Fibroblast of lung (primary cell): ENCODE results near the gene OR14I1. TPM values are rescaled to one million over a fixed set of nuclear protein-coding genes. Genes with fewer than 3 reads are reported as not detected.

ENCODE experiments used
- DNase-seq, 2 donors: peaks; one replicate each; pipeline versions ENCODE4 v3.0.0 to v3.0.0-alpha.2; 2010; ENCODE audit warnings: low read depth in 2 of 2
- H2AFZ ChIP-seq: 2 replicates; pipeline ENCODE4 v1.5.1; 2012; ENCODE audit warnings: low read length, control low read depth, inconsistent platforms
- H3K27ac ChIP-seq: 2 replicates; pipeline ENCODE4 v1.5.1; 2011; ENCODE audit warnings: low read length, control low read depth; ENCODE audit not compliant: insufficient read depth
- H3K27me3 ChIP-seq: 2 replicates; pipeline ENCODE4 v1.5.1; 2011; ENCODE audit warnings: mild to moderate bottlenecking, low read length; ENCODE audit not compliant: control insufficient read depth, insufficient read depth
- H3K36me3 ChIP-seq: 2 replicates; pipeline ENCODE4 v1.5.1; 2011; ENCODE audit warnings: low read length; ENCODE audit not compliant: control insufficient read depth, insufficient read depth
- H3K4me1 ChIP-seq: 2 replicates; pipeline ENCODE4 v1.5.1; 2011; ENCODE audit warnings: low read length; ENCODE audit not compliant: control insufficient read depth, insufficient read depth; ENCODE audit errors: extremely low read depth
- H3K4me2 ChIP-seq: 2 replicates; pipeline ENCODE4 v1.5.1; 2011; ENCODE audit warnings: low read length, control low read depth; ENCODE audit not compliant: insufficient read depth; ENCODE audit errors: extremely low read depth
- H3K4me3 ChIP-seq, 4 experiments: fragments of 200-600 bp in 1 of 4; sonication (generic) in 1 of 4; replicated peaks in 1 of 4; 2 replicates each; pipeline ENCODE4 v1.5.1; 2011 to 2016; ENCODE audit warnings: low read length in 4 of 4, low read depth in 3 of 4, mild to moderate bottlenecking in 3 of 4, control low read depth in 2 of 4, inconsistent platforms in 1 of 4, mixed read lengths in 1 of 4; ENCODE audit not compliant: insufficient read depth in 1 of 4; ENCODE audit errors: control extremely low read depth in 1 of 4
- H3K79me2 ChIP-seq: 2 replicates; pipeline ENCODE4 v1.5.1; 2012; ENCODE audit warnings: mild to moderate bottlenecking, low read length, inconsistent platforms; ENCODE audit not compliant: control insufficient read depth, insufficient read depth
- H3K9ac ChIP-seq: 2 replicates; pipeline ENCODE4 v1.5.1; 2011; ENCODE audit warnings: mild to moderate bottlenecking, low read length, control low read depth; ENCODE audit not compliant: insufficient read depth
- H3K9me3 ChIP-seq: 2 replicates; pipeline ENCODE4 v1.5.1; 2012; ENCODE audit warnings: low read depth, low read length; ENCODE audit not compliant: control insufficient read depth, insufficient read depth
- H4K20me1 ChIP-seq: 2 replicates; pipeline ENCODE4 v1.5.1; 2011; ENCODE audit warnings: low read length; ENCODE audit not compliant: control insufficient read depth, insufficient read depth; ENCODE audit errors: extremely low read depth
- EZH2 ChIP-seq: IDR thresholded peaks from 2 replicates; pipeline ENCODE4 v1.5.1; 2012; ENCODE audit warnings: low read length, control low read depth, mild to moderate bottlenecking; ENCODE audit errors: missing control alignments
- polyA minus RNA-seq: library from RNA; depleted of rRNA, polyadenylated mRNA; stranded (reverse); fragments of >200 nt; gene quantifications from 2 replicates; pipeline ENCODE4 v1.2.3, GENCODE V29; 2011; ENCODE audit warnings: low replicate concordance
- polyA plus RNA-seq, 2 donors: library from polyadenylated mRNA; depleted of rRNA in 1 of 2; stranded (reverse) in 1 of 2; unstranded in 1 of 2; fragments of >200 nt; gene quantifications; 2 replicates each; pipeline ENCODE4 v1.2.1, GENCODE V29; 2011 to 2012; ENCODE audit warnings: missing spikeins in 1 of 2
- total RNA-seq: library from RNA; depleted of rRNA; stranded (reverse); fragments of >200 nt; gene quantifications from 2 replicates; pipeline ENCODE4 v1.2.1, GENCODE V29; 2014
- TF ChIP-seq, protein P1 (sequence below), 2 donors: IDR thresholded peaks in 1 of 2; conservative IDR thresholded peaks in 1 of 2; 1 replicate in 1 of 2; 2 replicates in 1 of 2; pipeline ENCODE4 v1.5.1; 2011 to 2012; ENCODE audit warnings: low read length in 2 of 2, control low read depth in 1 of 2, inconsistent platforms in 1 of 2, low read depth in 1 of 2, mild to moderate bottlenecking in 1 of 2

The OR14I1 gene
- total RNA-seq, result not detected in 2 replicates
- polyA plus RNA-seq, result not detected in 2 replicates
- polyA plus RNA-seq (2012), result not detected in 2 replicates
- not detected in 2 replicates for polyA minus RNA-seq

DNA sequence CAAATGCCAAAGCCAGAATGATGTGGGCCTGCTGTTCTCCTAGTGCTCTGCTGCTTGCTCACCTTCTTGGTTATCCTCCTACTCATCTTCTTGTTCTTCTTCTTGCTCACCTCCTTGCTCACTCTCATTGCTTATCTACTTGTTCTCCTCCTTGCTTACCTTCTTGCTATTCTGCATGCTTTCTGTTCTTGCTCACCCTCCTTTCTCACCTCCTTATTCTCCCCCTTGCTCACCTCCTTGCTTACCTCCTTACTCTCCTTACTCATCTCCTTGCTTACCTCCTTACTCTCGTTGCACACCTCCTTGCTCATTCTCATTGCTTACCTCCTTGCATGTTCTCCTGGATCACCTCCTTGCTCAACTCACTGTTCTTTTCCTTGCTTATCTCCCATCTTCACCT lies at the start of gene OR14I1:
Gene OR14I1, minus strand, starts transcription at position 53 of the 400 bp plus-strand sequence.
- H3K9ac ChIP-seq, result no peak within 1 kb of the TSS
- TF ChIP-seq EZH2, result no peak
- TF ChIP-seq, protein P1, sequence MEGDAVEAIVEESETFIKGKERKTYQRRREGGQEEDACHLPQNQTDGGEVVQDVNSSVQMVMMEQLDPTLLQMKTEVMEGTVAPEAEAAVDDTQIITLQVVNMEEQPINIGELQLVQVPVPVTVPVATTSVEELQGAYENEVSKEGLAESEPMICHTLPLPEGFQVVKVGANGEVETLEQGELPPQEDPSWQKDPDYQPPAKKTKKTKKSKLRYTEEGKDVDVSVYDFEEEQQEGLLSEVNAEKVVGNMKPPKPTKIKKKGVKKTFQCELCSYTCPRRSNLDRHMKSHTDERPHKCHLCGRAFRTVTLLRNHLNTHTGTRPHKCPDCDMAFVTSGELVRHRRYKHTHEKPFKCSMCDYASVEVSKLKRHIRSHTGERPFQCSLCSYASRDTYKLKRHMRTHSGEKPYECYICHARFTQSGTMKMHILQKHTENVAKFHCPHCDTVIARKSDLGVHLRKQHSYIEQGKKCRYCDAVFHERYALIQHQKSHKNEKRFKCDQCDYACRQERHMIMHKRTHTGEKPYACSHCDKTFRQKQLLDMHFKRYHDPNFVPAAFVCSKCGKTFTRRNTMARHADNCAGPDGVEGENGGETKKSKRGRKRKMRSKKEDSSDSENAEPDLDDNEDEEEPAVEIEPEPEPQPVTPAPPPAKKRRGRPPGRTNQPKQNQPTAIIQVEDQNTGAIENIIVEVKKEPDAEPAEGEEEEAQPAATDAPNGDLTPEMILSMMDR (conservative IDR thresholded peaks at IDR 0.05 in 1 of 2, IDR thresholded peaks at IDR 0.05 in 1 of 2; ENCODE audit: low read depth in 1 of 2, low read length in 2 of 2), result no peak
- DNase-seq, result no peak
- H3K4me2 ChIP-seq, result no peak within 1 kb of the TSS
- H3K9me3 ChIP-seq, result no peaks in the 10 kb centered on the region
- no peaks in the 10 kb centered on the region for H3K36me3 ChIP-seq
- H3K4me1 ChIP-seq, result no peaks in the 10 kb centered on the region
- H3K79me2 ChIP-seq, result no peaks in the 10 kb centered on the region
- H3K27ac ChIP-seq, result no peak within 1 kb of the TSS
- H3K4me3 ChIP-seq, result no peak within 1 kb of the TSS
- H2AFZ ChIP-seq, result no peak within 1 kb of the TSS
- no peaks in the 10 kb centered on the region for H3K27me3 ChIP-seq
- H4K20me1 ChIP-seq, result no peaks in the 10 kb centered on the region

DNA sequence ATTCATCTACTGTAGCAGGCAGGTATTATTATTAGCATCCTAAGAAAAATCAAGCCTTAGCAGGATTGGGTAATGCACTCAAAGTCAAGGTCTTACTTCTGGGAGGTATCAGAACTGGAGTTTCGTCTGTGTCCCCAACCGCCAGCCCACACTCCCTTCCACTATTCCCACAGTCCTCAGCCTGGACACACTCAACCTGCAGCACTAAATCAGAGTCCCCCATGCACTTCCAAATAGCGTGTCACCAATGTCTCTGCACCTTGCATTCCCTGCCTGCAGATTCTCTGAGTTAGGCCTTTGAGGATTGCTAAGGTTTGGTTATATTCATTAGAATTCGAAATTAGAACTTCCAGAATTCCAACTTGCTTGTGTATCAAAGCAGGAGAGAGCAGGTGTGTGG lies 49.1 kb upstream of the OR14I1 start:
- peaks cover 7% of the 10 kb centered on the region for H3K9me3 ChIP-seq
- no peak overlapping the region for H2AFZ ChIP-seq
- no peak overlapping the region for H3K4me2 ChIP-seq
- no peaks in the 10 kb centered on the region for H4K20me1 ChIP-seq
- H3K79me2 ChIP-seq, result no peaks in the 10 kb centered on the region
- no peaks in the 10 kb centered on the region for H3K27me3 ChIP-seq
- H3K4me3 ChIP-seq, result no peak overlapping the region
- no peaks in the 10 kb centered on the region for H3K36me3 ChIP-seq
- TF ChIP-seq, protein P1 (conservative IDR thresholded peaks at IDR 0.05 in 1 of 2, IDR thresholded peaks at IDR 0.05 in 1 of 2; ENCODE audit: low read depth in 1 of 2, low read length in 2 of 2), result no peak
- no peak for TF ChIP-seq EZH2
- no peak for DNase-seq
- H3K27ac ChIP-seq, result no peak overlapping the region
- no peaks in the 10 kb centered on the region for H3K4me1 ChIP-seq
- no peak overlapping the region for H3K9ac ChIP-seq

DNA sequence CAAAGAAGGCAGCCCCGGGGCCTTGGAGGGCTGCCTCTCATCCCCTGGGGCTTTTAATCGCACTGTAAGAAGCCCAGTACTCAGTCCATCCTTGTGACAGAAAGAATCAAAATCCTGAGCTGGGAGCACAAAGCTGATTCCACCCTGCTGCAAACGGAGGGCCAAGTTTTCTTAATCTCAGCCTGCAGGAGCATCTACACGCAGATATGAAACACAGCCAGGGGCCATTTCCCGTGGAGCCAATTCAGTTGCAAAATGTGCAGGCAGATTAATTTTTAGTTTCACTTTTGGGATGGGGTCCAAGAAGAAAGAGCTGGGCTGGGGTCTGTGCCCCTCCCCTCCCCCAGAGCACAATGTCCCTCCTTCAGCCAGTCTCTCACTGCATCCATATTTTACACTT lies 48.6 kb upstream of the OR14I1 start:
- Histone ChIP-seq H3K27me3 (no peaks in the 10 kb centered on the region), H2AFZ (no peak overlapping the region), H3K79me2 (no peaks in the 10 kb centered on the region), H4K20me1 (no peaks in the 10 kb centered on the region), H3K4me3 (no peak overlapping the region), H3K27ac (no peak overlapping the region), H3K4me1 (no peaks in the 10 kb centered on the region), H3K4me2 (no peak overlapping the region), H3K9me3 (peaks cover 7% of the 10 kb centered on the region), H3K36me3 (no peaks in the 10 kb centered on the region), H3K9ac (no peak overlapping the region)
- no peak for TF ChIP-seq EZH2
- TF ChIP-seq, protein P1 (conservative IDR thresholded peaks at IDR 0.05 in 1 of 2, IDR thresholded peaks at IDR 0.05 in 1 of 2; ENCODE audit: low read depth in 1 of 2, low read length in 2 of 2), result no peak
- no peak for DNase-seq
